GM18511 (cell line): ENCODE measurements around the gene RTL1.

ENCODE experiments used
- ATAC-seq: cut with Tn5 transposase; IDR thresholded peaks from one replicate; pipeline ENCODE4 v1.9.1; 2021; ENCODE audit warnings: mild to moderate bottlenecking, moderate library complexity; ENCODE audit not compliant: unreplicated experiment

RTL1 gene

DNA sequence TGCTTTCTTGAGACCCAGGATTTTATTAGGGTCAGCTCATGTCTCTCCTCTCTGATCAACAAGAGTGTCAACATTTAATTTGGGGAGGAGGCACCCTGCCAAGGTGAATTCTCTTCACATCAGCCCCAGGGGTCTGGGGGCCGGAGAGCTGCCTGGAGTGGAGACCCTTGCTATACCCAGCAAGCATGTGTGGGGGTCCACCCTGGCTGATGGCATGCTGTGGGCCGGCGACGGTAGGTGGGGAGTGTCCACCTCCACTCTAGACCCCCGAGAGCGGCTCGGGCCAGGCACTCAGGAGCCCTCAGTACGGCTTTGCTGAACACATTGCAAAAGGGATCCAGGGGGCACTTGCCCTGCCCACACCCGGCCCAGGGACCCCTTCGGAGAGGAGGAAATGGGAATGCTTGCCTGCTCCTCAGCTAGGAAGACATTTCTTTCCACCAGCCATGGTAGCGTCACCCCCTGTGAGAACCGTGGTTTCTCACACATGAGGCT is 67.2 kb downstream of the RTL1 start:
- no peak for ATAC-seq

GRCh38 chr14:100835548-100836310 is 67.8 kb downstream of the RTL1 start:
- no peak for ATAC-seq

DNA sequence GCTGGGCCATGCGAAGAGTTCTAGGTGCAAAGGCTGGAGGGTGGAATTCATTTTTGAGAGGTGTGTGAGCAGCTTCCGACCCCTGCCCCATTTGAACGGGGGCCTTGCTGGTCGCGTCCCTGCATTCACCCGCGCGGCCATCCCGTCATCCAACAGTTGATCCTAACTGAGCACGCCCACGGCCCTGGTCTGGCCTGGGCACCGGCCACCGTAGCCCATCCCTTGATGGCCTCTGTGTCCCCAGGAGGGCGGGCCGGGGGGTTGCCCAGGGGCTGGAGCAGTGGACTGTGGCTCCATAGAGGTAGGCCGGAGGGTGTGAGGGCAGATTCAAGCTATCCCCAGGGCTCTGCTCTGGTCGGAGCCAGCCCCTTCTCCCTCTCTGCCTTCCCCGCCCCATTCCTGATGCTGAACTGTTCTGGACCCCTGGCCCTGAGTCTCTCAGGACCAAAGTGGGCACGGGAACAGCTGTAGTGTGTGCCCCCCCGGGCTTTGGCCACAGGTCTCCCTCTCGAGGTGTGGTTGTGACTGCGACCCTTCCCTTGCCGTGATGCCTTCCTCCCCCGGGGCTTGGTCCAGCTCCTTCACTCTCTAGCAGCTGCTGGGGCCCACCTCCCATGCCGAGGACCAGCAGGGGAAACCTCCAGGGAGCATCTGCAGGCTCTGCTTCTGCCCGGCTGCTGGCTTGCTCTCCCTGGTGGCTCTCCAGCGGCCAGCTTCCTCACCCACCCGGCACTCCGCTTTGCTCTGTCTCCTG is 68.6 kb downstream of the RTL1 start:
- ATAC-seq, result no peak

DNA sequence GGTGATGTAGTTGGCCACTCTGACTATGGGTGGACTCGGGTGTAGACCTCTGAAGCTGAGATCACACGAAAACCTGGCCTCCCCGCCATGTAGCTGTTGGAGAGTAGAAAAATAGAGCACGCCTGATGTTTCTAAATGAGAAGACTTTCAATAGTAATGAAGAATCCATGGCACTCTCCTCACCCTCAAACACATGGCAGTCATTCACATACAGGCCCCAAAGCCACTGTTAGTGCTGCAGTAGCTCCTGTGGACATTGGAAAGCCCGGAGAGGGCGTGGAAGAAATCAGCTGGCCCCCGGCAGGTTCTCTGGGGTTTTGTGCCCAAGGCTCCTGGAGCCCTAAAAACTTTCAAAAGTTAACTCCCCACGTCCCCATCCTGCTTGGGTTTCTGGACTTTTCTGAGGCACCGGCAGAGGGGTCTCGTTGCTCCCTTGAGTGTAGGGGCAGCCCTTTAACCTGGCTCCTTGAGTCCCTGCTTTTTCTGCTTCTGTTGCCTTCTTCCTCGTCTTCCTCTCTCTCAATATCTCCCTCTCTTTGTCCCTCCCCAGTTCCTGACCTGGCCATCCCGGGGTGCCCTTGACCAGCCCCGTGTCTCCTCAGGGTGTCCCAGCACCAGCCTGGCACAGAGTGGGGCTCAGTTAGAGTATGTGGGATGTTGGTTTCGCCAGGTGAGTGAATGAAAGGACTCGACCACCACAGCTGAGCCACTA is 69.3 kb downstream of the RTL1 start:
- ATAC-seq, result no peak

- no peak for ATAC-seq
Observed at GRCh38 chr14:100832311-100832960, 71.1 kb downstream of the RTL1 start.

DNA sequence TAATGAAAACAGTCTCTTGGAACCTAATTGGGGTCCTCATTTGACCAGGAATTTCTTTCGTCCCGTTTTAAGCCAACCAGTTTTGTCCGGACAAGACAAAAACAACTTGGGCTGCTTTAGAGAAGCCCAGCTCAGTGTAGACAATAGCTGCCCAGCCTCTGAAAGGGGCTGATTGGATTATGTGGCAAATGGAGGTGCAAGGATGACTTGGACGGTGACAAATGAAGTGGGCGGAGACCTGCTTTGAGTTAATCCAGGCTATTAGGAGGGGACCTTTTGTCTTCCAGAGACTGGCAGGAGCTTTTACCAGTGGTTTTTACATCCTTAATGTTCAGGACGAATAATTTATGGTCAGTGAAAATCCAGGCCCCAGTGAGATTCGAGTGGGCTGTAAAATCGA is 72.8 kb downstream of the RTL1 start:
- no peak for ATAC-seq
